Measurements from ENCODE around the gene NACC1. TPM values are rescaled to one million over a fixed set of nuclear protein-coding genes. Genes with fewer than 3 reads are reported as not detected.

NACC1 gene
- total and polyA plus RNA-seq, 2 donors = 12.8 to 17.5 TPM

DNA sequence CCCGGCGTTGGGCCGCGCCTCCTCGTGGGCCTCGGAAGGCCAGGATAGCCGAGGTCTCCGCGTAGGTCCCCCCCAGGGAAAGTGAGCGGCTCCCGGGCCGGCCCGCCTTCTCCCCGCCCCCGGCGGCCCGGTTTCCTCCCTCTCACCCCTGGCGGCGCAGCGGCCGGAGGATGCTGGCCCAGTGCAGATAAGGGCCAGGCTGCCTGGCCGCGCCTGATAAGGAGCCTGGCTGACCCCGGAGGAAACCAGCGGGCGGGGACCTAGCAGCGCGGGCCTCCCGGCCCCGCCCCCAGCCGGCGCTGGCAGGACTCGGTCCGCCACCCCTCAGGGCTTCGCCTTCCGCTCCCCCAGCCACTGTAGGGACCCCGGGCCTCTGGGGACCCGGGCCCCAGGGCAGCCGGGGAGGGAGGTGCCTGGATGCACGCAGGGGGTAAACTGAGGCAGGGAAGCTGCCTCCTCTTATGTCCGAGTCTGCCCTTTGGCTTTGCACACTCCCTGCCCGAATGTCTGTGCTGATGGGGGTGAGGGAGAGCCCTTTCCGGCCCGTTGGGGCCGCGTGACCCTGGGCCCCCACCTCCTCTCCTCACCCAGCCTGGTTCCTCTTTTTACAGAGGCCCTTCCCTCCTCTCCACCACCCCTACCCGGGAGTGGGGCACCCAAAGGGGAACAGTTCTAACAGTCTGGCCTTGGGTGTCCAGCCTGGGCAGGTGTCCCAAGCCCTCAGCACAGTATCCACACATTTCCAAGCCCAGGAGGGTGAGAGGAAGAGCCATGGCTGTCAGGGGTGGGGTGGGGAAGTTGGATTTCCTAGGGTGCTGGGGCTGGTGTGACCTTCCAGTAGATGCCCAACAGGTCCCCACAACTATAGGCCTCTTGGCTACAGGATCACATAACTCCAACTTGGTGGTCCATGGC, 15.1 kb upstream of the NACC1 start, which contains the start of gene LYL1:
LYL1 (minus strand) TSS at position 193 of the 915 bp plus-strand sequence. CDS start 1,687 bp downstream, outside the sequence.
- H3K36me3 ChIP-seq (ENCODE audit: control insufficient read depth in 2 of 2, insufficient read depth in 2 of 2, low read length in 1 of 2) = peaks cover 0 to 3% of the 10 kb centered on the region in 2 donors
- DNase-seq (ENCODE audit: low read depth in 6 of 9, low spot score in 9 of 9) = peak in 1 of 9 donors; percentile 50
- H3K9me3 ChIP-seq (ENCODE audit: control insufficient read depth in 2 of 2, insufficient read depth in 1 of 2, low read length in 1 of 2) = peaks cover 0 to 4% of the 10 kb centered on the region in 2 donors
- peaks cover 10 to 52% of the 10 kb centered on the region in 2 donors for H3K27me3 ChIP-seq (ENCODE audit: control insufficient read depth in 2 of 2, insufficient read depth in 1 of 2, low read length in 1 of 2)
- peak within 1 kb of the TSS; percentile 47 to 69 for H3K27ac ChIP-seq (ENCODE audit: low read depth in 1 of 2, low read length in 1 of 2)
- WGBS = 1% methylated on average over 47 of the region's 47 CpGs
- peaks cover 33 to 68% of the 10 kb centered on the region in 2 donors for H3K4me1 ChIP-seq (ENCODE audit: control insufficient read depth in 2 of 2, insufficient read depth in 2 of 2, low read length in 2 of 2)
- peak within 1 kb of the TSS; percentile 30 to 42 for H3K4me3 ChIP-seq (ENCODE audit: low read length in 2 of 2)

GRCh38 chr19:13103581-13104359, 14.3 kb upstream of the NACC1 start:
- Histone ChIP-seq H3K27ac (ENCODE audit: low read depth in 1 of 2, low read length in 1 of 2) (peak overlapping the region; percentile 36 to 60), H3K27me3 (ENCODE audit: control insufficient read depth in 2 of 2, insufficient read depth in 1 of 2, low read length in 1 of 2) (peaks cover 5 to 43% of the 10 kb centered on the region in 2 donors), H3K9me3 (ENCODE audit: control insufficient read depth in 2 of 2, insufficient read depth in 1 of 2, low read length in 1 of 2) (peaks cover 0 to 4% of the 10 kb centered on the region in 2 donors), H3K36me3 (ENCODE audit: control insufficient read depth in 2 of 2, insufficient read depth in 2 of 2, low read length in 1 of 2) (peaks cover 3% of the 10 kb centered on the region in 2 donors), H3K4me3 (ENCODE audit: low read length in 2 of 2) (peak overlapping the region; percentile 50 to 53), H3K4me1 (ENCODE audit: control insufficient read depth in 2 of 2, insufficient read depth in 2 of 2, low read length in 2 of 2) (peaks cover 28 to 61% of the 10 kb centered on the region in 2 donors)
- no peak for DNase-seq (ENCODE audit: low read depth in 6 of 9, low spot score in 9 of 9)
- 25% methylated on average over 13 of the region's 13 CpGs for WGBS

DNA sequence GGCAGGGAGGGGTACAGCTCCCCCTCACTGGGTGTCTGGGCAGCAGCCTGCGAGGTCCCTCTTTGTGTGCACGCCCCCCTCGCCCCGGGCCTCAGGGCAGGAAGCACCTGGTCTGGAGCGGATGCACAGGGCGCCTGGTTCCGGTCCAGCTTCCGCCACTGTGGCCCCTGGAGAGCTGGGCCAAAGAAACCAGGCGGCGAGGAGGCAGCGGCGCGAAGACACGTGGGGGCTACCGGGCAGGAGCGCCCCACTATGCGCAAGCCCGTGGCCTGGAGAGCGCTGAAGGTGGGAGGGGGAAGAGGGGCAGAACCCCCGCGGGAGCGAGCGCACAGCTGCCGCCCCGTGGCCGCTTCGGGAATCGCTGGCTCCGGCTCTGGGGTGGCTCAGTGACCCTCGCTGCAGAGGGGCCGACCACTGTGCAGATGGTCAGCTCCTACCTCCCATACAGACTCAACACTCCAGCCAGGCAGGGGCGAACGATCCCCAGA, 13.7 kb upstream of the NACC1 start:
- H3K27me3 ChIP-seq (ENCODE audit: control insufficient read depth in 2 of 2, insufficient read depth in 1 of 2, low read length in 1 of 2) = peaks cover 0 to 38% of the 10 kb centered on the region in 2 donors
- H3K27ac ChIP-seq (ENCODE audit: low read depth in 1 of 2, low read length in 1 of 2) = peak overlapping the region; percentile 31 to 60
- DNase-seq (ENCODE audit: low read depth in 6 of 9, low spot score in 9 of 9) = peak in 2 of 9 donors; percentile 67 to 72
- H3K4me1 ChIP-seq (ENCODE audit: control insufficient read depth in 2 of 2, insufficient read depth in 2 of 2, low read length in 2 of 2) = peaks cover 26 to 56% of the 10 kb centered on the region in 2 donors
- peaks cover 8 to 10% of the 10 kb centered on the region in 2 donors for H3K36me3 ChIP-seq (ENCODE audit: control insufficient read depth in 2 of 2, insufficient read depth in 2 of 2, low read length in 1 of 2)
- WGBS = 4% methylated on average over 33 of the region's 33 CpGs
- H3K4me3 ChIP-seq (ENCODE audit: low read length in 2 of 2) = peak overlapping the region; percentile 50 to 53
- peaks cover 0 to 4% of the 10 kb centered on the region in 2 donors for H3K9me3 ChIP-seq (ENCODE audit: control insufficient read depth in 2 of 2, insufficient read depth in 1 of 2, low read length in 1 of 2)

DNA sequence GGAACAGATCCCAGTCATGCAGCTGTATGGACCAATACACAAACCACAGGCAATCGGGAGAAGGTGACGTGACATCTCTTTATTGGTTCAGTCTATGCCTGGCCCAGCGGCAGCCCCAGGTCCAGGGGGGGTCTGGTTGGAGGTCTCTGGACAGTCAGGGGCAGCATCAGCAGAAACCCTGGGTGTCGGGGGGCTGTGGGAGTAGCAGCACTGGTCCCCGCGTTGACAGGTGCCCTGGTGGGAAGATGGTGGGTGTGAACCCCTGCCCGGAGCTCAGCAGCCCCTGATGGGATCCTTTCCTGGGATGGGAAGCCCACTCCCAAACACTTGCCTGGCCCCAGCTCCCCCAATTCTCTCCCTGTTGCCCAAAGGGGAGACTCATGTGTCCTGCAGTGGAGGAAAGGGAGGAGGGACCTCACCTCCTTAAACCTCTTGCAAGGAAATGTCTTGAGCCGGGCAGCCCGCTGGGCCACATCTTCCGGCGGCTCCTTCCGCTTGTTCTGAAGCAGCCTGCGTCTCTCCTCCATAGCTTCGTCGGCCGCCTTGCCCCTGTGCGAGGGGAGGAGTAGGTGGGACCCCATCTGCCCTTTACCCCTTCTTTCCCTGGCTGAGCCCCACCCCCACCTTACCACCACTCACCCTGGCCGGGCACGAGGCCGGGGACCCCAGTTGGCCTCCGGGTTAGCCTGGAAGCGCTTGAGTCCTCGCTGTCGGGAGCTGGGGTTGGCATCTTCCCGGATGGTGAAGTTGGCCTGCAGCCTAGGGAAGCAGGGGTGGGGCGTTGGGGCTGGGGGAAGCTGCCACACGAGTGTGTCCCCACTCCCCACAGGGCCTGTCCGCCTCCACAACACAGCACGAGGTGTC, 13.0 kb upstream of the NACC1 start:
- no peaks in the 10 kb centered on the region for H3K9me3 ChIP-seq (ENCODE audit: control insufficient read depth in 2 of 2, insufficient read depth in 1 of 2, low read length in 1 of 2)
- H3K27me3 ChIP-seq (ENCODE audit: control insufficient read depth in 2 of 2, insufficient read depth in 1 of 2, low read length in 1 of 2) = peaks cover 0 to 34% of the 10 kb centered on the region in 2 donors
- peak in 1 of 9 donors; percentile 34 for DNase-seq (ENCODE audit: low read depth in 6 of 9, low spot score in 9 of 9)
- H3K36me3 ChIP-seq (ENCODE audit: control insufficient read depth in 2 of 2, insufficient read depth in 2 of 2, low read length in 1 of 2) = peaks cover 12 to 13% of the 10 kb centered on the region in 2 donors
- 42% methylated on average over 29 of the region's 29 CpGs for WGBS
- H3K4me1 ChIP-seq (ENCODE audit: control insufficient read depth in 2 of 2, insufficient read depth in 2 of 2, low read length in 2 of 2) = peaks cover 21 to 50% of the 10 kb centered on the region in 2 donors
- peak overlapping the region; percentile 59 to 60 for H3K27ac ChIP-seq (ENCODE audit: low read depth in 1 of 2, low read length in 1 of 2)
- peak overlapping the region; percentile 50 to 53 for H3K4me3 ChIP-seq (ENCODE audit: low read length in 2 of 2)

GRCh38 chr19:13109361-13110098, 8.5 kb upstream of the NACC1 start:
- Histone ChIP-seq H3K36me3 (ENCODE audit: control insufficient read depth in 2 of 2, insufficient read depth in 2 of 2, low read length in 1 of 2) (peaks cover 22% of the 10 kb centered on the region in 2 donors), H3K9me3 (ENCODE audit: control insufficient read depth in 2 of 2, insufficient read depth in 1 of 2, low read length in 1 of 2) (no peaks in the 10 kb centered on the region), H3K27ac (ENCODE audit: low read depth in 1 of 2, low read length in 1 of 2) (no peak overlapping the region), H3K27me3 (ENCODE audit: control insufficient read depth in 2 of 2, insufficient read depth in 1 of 2, low read length in 1 of 2) (no peaks in the 10 kb centered on the region), H3K4me1 (ENCODE audit: control insufficient read depth in 2 of 2, insufficient read depth in 2 of 2, low read length in 2 of 2) (peaks cover 0 to 7% of the 10 kb centered on the region in 2 donors), H3K4me3 (ENCODE audit: low read length in 2 of 2) (no peak overlapping the region)
- WGBS = 97% methylated on average over 30 of the region's 30 CpGs
- no peak for DNase-seq (ENCODE audit: low read depth in 6 of 9, low spot score in 9 of 9)

DNA sequence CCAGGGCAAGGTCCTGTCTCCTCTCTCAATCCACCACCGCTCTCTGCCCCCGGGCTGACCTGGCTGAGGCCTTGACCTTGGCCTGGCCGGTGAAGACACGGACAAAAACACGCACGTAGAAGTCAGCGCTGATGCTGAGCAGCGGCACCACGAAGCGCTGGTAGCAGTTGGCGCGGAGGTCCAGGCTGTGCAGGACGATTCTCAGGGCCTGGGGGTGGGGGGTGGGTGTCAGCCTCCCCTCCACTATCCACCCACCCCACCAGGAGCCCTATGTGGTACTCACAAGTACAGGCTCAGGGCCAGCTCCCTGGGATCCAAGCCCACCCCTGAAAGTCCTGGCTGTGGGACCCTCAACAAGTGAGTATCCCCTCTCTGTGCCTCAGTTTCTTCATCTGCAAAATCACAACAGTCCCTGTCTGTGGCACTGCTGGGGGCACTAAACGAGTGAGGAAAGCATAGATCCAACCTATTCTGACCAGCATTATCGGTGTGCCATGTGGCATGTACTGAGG, 7.9 kb upstream of the NACC1 start:
- Histone ChIP-seq H3K4me1 (ENCODE audit: control insufficient read depth in 2 of 2, insufficient read depth in 2 of 2, low read length in 2 of 2) (peaks cover 0 to under 1% of the 10 kb centered on the region in 2 donors), H3K4me3 (ENCODE audit: low read length in 2 of 2) (no peak overlapping the region), H3K36me3 (ENCODE audit: control insufficient read depth in 2 of 2, insufficient read depth in 2 of 2, low read length in 1 of 2) (peaks cover 22% of the 10 kb centered on the region in 2 donors), H3K9me3 (ENCODE audit: control insufficient read depth in 2 of 2, insufficient read depth in 1 of 2, low read length in 1 of 2) (no peaks in the 10 kb centered on the region), H3K27ac (ENCODE audit: low read depth in 1 of 2, low read length in 1 of 2) (no peak overlapping the region), H3K27me3 (ENCODE audit: control insufficient read depth in 2 of 2, insufficient read depth in 1 of 2, low read length in 1 of 2) (no peaks in the 10 kb centered on the region)
- no peak for DNase-seq (ENCODE audit: low read depth in 6 of 9, low spot score in 9 of 9)
- 98% methylated on average over 15 of the region's 15 CpGs for WGBS

DNA sequence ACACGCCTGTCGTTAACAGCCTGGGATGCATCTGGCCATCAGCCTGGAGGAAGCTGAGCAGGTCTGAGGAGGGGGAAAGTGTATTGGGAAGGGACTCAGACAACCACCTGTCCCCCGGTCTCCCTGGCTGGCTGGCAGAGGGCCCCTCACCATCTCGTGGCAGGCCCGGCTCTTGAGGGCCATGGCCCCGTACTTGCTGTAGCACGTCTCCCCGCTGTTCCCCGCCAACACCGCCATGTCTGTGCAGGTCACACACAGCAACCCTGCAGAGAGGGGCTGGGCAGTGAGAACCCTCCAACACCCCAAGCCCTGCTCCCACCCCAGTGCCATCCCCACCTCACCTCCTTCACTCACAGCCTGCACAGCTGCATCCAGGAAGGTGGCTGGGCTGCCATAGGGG, 5.5 kb upstream of the NACC1 start:
- H3K36me3 ChIP-seq (ENCODE audit: control insufficient read depth in 2 of 2, insufficient read depth in 2 of 2, low read length in 1 of 2) = peaks cover 21 to 22% of the 10 kb centered on the region in 2 donors

More for the DNA sequence above, 5.5 kb upstream of the NACC1 start:
- 99% methylated on average over 10 of the region's 10 CpGs for WGBS
- Histone ChIP-seq H3K9me3 (ENCODE audit: control insufficient read depth in 2 of 2, insufficient read depth in 1 of 2, low read length in 1 of 2) (no peaks in the 10 kb centered on the region), H3K4me3 (ENCODE audit: low read length in 2 of 2) (no peak overlapping the region), H3K27ac (ENCODE audit: low read depth in 1 of 2, low read length in 1 of 2) (no peak overlapping the region), H3K27me3 (ENCODE audit: control insufficient read depth in 2 of 2, insufficient read depth in 1 of 2, low read length in 1 of 2) (no peaks in the 10 kb centered on the region), H3K4me1 (ENCODE audit: control insufficient read depth in 2 of 2, insufficient read depth in 2 of 2, low read length in 2 of 2) (peaks cover 7 to 20% of the 10 kb centered on the region in 2 donors)
- DNase-seq (ENCODE audit: low read depth in 6 of 9, low spot score in 9 of 9) = no peak
